ENCODE results near the gene MATN1.
"Not testable (repeated sequence)": the region's sequence is repeated elsewhere in the genome, so short reads cannot be mapped to it uniquely, and the experiment has no call there.

The MATN1 gene, protein sequence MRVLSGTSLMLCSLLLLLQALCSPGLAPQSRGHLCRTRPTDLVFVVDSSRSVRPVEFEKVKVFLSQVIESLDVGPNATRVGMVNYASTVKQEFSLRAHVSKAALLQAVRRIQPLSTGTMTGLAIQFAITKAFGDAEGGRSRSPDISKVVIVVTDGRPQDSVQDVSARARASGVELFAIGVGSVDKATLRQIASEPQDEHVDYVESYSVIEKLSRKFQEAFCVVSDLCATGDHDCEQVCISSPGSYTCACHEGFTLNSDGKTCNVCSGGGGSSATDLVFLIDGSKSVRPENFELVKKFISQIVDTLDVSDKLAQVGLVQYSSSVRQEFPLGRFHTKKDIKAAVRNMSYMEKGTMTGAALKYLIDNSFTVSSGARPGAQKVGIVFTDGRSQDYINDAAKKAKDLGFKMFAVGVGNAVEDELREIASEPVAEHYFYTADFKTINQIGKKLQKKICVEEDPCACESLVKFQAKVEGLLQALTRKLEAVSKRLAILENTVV

DNA sequence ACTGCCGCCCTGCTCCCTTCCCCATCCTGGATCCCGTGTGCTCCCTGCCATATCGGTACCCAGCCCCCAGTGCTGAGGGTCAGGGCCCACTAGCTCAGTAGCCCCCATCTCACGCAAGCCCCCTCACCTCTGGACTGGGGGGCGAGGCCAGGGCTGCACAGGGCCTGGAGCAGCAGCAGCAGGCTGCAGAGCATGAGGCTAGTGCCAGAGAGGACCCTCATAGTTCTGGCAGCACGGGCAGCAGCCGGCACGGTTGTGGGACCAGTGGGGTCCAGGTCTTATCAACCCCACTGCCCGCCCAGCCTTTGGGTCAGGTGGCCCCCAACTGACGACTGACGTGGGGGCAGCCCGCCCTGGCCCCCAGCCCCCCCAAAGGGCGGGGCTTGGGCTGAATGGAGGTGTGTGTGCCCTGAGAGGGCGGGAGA lies at the start of gene MATN1:
MATN1 (minus strand) TSS at position 255 of the 425 bp plus-strand sequence; CDS start at position 221, 34 bp downstream.
- no peak for DNase-seq

DNA sequence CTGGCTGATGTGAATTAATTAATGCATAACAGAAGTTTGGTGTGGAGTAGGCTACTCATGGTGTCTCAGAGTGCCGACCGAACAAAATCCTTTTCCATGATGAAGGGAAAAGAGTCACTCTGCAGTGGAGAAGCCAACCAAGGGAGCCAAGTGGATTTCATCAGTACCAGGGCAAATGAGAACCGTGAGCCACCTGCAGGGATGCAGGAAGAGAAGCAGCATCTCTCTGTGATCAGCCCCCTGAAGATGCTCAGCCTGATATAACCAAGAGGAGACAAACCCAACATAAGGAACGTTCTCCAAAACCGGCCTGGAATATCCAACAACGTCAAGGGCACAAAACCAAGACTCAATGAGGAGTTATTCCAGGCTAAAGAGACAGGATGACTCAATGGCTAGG lies 47.6 kb upstream of the MATN1 start:
- no peak for DNase-seq

- DNase-seq: no peak
These were observed 46.8 kb upstream of the MATN1 start for GRCh38 chr1:30770150-30770549.

DNA sequence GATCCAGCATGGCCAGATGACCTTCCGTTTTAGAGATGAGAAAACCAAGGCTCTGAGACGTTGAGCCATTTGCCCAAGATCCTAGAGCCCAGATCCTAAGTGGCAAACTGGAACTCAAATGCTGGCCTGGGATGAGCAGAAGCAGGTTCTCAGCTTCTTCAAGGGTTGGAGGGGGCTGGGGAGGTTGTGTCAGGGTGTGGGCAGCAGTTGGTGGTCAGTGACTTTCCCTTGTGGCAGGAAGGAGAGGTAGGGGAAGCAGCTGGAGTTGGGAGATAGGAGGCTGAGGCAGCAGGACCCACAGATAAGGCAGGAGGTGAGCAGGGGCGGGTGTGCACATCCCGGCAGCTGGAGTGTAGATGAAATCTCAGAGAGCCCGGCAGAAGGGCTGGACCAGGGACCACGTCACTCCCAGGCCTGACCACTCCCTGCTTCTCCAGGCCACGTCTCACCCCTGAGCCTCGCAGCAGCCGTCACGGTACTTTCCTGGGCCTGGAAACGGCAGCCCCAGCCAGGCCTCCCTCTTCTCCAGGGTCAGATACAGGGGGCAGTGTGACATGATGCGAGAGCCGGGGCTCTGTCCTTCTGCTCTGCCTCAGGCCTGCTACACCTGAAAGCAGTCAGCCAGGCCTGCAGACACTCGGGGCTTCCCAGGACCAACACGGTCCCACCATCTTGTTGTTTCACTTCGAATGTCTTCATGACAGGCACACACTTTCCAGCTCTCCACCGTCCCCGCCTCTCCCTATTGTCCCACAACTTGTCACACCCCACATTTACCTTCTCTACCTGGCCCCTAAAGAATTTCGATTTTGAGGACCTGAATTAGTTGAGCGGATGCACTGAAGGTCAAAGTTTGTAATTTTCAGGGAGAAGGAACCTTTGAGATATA lies 45.7 kb upstream of the MATN1 start:
- DNase-seq: no peak

GRCh38 chr1:30768159-30768829 lies 44.9 kb upstream of the MATN1 start:
- DNase-seq: no peak

DNA sequence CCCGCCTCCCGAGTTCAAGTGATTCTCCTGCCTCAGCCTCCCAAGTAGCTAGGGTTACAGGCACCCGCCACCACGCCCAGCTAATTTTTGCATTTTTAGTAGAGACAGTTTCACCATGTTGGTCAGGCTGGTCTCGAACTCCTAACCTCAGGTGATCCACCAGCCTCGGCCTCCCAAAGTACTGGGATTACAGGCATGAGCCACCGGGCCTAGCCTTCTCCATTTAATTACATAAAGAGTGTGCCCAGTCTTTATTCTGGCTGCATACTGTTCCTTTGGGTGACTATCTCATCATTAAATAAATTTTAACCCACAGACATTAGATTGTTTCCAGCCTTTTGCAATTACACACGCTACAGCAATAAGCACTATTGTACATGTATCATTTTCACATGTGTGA lies 43.6 kb upstream of the MATN1 start:
- DNase-seq: not testable (repeated sequence)

DNA sequence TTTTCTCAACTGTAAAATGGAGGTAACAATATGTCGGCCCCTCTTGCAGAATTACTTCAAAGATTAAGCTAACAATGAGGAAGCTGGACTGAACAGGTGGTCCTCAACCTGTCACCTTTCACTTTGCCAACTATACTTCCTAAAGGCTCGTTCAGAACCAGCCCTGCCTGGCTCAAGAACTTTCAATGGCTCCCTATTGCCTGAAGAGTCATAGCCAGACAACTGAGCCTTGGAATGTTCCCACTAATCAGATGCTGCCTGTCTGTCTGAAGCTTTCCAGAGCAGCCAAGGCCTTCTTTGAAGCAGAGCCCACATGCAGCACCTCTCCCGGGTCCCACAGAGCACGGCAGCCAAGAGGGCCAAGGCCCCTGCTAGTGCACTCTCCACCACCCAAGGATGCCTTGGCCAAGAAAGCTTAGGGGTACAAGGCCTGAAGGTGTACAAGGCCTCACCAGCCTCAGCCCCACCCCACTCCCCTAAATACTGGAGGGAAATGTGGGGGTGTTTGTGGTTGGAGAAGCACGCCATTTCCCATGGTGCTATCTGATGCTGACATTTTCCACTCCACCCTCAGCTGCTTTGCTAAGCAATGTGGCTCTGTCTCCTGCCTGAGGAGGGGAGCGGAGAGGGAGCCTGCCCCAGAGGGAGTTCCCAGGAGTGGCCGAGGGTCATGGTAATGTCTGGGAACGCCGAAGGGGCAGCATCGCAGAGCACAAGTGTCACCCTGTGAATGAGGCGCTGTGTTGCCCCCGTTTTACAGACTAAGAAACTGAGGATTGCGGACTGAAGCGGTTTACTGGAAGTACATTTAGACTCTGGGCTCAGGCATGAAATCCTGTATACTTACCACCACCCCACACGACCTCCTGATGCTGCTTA lies 42.4 kb upstream of the MATN1 start:
- DNase-seq: no peak

GRCh38 chr1:30764939-30765555 lies 41.7 kb upstream of the MATN1 start:
- DNase-seq: no peak

DNA sequence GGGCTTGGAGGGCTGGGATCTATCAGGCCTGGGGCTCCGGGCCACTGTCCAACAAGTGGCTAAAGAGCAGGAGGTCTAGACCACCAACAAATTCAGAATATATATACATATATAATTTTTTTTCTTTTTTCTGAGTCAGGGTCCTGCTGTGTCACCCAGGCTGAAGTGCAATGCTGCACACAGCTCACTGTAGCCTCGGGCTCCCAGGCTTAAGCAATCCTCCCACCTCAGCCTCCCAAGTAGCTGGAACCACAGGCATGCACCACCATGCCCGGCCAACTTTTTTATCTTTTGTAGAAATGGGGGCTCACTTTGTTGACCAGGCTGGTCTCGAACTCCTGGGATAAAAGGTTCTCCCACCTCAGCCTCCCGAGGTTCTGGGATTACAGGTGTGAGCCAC lies 41.0 kb upstream of the MATN1 start:
- no peak for DNase-seq

DNA sequence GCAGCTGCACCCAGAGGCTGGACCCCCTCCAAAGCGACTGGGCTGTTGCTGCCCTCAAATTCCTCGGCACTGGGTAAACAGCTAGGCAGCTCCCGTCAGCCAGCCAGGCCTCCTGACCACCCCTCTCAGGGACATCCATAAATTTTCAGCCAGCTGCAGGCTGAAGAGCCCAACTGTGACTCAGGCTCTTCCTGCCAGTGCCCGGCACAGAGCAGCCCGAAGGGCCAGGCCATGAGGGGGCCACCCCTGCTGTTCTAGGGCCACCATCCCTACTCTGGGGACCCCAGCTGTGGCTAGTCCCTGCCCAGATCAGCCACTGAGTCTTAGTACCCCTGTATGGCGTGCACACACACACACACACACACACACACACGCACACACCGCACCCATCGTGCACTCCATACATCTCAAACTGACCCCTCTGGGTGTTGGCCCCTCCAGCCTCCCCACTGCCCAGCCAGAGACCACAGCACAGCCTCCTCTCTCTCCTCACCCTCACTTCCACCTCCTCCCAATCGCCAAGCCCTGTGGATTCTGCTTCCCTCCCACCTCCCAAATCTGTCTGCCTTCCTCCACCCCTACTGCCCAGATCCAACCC lies 40.4 kb upstream of the MATN1 start:
- DNase-seq: no peak

- DNase-seq: no peak
These were observed 39.7 kb upstream of the MATN1 start for GRCh38 chr1:30762930-30763650.

GRCh38 chr1:30762152-30762929 lies 39.0 kb upstream of the MATN1 start:
- DNase-seq: no peak

DNA sequence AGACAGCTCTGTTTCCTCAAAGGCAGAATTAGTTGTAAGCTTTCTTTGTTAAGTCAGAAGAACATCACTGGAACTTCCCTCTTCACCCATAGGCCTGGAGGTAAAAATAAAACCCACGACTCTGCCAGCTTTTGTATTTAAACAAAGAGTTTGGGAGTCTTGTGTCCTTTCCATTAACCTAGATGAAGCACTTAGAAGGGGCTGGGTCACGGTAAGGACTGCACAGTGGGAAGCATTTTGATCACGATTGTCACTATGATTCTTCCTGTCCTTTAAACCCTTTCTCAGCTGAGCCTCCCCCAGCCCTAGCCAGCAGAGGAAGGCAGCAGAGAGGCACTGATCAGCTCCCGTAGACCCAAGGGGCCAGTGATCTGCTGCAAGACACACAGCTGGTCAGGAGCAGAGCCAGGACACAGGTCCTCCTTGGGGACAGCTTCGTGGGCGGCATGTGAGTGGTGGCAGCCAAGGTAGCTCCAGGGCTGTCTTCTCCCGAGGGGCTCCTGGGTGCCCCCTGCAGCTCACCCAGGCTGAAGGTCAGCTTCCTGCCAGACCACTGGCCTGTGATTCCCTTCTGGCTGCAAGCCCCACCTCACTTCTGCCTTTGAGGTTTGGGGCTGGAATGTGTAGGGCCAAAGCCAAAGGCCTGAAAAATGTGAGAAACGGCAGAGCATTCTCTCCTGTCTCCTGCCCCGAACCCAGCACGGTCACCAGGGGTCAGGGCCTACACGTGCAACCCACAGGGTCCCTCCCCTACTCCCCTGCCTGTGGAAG lies 38.2 kb upstream of the MATN1 start:
- DNase-seq: peak; percentile 19

DNA sequence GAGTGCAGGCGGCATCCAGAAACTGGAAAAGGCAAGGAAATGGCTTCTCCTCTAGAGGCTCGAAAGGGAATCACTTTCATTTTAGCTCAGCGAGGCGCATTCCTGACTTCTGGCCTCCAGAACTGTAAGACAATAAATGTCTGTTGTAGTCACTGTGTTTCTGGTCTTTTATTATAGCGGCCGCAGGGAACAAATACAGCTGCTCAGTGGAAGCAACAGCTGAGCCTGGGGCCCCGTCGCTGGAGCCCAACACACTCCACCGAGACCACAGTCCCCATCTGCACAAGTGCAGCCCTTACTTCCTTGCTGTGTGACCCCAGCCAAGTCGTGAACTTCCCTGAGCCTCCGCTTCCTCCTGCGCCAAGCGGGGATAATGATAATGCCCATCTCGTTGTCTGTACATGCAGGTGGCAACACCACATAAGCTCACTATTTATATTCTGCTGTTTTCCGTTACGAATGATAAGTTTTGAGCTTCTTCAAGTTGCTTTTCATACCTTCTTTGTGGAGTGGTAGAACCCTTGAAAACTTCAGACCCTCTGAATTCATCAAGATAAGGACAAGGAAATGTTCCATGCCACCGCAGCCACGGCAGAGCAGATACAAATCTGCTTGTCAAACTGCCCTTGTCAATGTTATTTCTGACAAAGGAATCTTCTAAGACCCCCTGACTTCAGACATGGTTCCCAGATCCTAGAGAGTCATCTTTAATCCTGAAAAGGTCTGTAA lies 37.4 kb upstream of the MATN1 start:
- DNase-seq: peak; percentile 12

DNA sequence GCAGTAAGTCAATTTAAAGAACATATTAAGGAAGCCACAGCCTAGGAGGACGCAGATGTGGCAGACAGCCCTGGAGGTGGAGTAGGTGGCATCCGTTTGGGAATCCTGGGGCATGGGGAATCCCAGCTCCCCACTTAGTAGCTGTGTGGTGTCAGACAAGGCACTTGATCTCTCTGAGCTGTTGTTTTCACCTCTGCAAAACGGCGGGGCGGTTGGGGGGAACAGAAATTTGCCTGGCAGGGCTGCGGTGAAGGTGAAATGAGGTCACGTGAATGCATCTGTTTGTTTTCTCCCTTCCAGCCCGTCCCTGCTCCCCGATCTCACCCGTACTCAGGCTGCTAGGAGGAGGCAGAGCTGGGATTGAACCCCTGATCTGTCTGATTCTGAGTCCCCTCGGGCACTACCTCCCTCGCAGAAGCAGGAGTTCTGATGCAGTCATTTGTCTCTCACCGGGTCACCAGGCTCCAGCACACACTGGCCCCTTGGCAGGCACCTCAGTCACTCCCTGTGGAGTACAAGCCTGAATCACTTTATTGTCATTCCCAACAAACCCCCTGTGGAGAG lies 36.4 kb upstream of the MATN1 start:
- DNase-seq: no peak

DNA sequence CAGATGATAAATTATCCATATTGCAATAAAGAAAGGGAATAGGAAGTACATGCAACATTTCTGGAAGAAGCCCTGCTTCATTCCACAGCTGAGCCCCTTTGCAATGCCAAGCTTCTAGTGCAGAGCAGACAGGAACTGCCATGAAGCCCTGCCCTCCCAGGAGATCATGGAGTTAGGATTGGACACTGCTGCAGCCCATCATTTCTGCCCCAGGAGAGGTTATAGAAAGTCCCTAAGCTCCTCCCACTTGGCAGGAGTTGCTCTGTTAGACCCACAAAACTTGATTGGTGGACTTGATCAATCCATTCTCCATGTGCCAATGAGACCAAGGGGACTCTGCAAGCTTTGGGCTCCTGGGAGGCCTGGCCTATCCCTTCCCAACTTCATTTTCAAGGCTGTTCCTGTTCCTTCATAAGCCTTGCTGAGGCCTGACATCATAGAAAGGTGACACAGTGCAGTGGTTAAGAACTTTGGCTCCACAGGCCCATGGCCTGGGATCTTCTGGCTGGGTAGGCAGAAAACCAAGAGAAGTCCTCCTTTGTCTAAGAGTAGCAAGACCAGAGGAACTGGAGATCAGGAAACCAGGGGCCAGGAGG lies 35.5 kb upstream of the MATN1 start:
- peak; percentile 14 for DNase-seq

DNA sequence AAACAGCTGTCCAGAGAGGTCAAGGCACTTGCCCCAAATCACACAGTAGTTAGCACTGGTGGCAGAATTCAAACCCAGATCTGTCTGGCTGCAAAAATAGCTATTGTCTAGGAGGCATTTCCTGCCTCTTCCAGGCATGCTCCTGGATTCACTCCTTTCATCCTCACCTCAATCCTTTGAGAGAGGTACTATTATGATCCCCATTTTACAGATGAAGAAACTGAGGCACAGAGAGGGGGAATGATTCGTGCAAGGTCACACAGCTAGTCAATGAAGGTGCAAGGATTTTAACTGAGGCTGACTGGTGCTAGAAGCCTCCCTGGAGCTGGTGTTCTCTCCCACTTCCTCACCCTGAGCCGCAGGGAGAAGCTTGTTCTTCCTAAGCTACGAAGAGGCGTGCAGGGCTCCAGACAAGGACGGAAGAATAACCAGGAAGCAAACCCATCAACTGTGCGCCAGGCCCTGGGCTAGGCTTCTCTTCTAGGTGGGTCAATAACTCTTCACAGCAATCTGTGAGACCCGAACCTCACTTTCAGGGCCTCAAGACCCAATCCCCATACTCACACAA lies 34.8 kb upstream of the MATN1 start:
- DNase-seq: no peak

All from NCI-H69 (cell line).